ENCODE measurements around the gene TTLL11. TPM values are rescaled to one million over a fixed set of nuclear protein-coding genes. Genes with fewer than 3 reads are reported as not detected.

TTLL11 gene
- total and polyA plus RNA-seq, 8 donors: 3.4 to 7.5 (median 5.5) TPM

GRCh38 chr9:121876658-121877271 lies 216.3 kb downstream of the TTLL11 start:
- DNase-seq (no peak), FAIRE-seq (no peak), ATAC-seq (no peak)
- Histone ChIP-seq H3K9me3 (no peaks in the 10 kb centered on the region), H3K27me3 (no peaks in the 10 kb centered on the region), H3K36me3 (no peaks in the 10 kb centered on the region), H3K4me3 (no peak overlapping the region), H3K4me1 (no peaks in the 10 kb centered on the region), H3K27ac (no peak overlapping the region)
- intact Hi-C loops (cut with DNase I): no loop called here
- TF ChIP-seq CTCF (IDR thresholded peaks at IDR 0.05): no peak
- WGBS, 2 donors: 92 to 93% methylated on average over 13 of the region's 13 CpGs

- no peak for ATAC-seq
- no peak overlapping the region for H3K4me3 ChIP-seq
- no peak overlapping the region for H3K27ac ChIP-seq
- no peaks in the 10 kb centered on the region for H3K36me3 ChIP-seq
- 71 to 82% methylated on average over 2 of the region's 2 CpGs for WGBS, 2 donors
- no peak for FAIRE-seq
- no peaks in the 10 kb centered on the region for H3K9me3 ChIP-seq
- TF ChIP-seq CTCF (IDR thresholded peaks at IDR 0.05): no peak
- intact Hi-C loops (cut with DNase I): no loop called here
- H3K27me3 ChIP-seq: no peaks in the 10 kb centered on the region
- no peaks in the 10 kb centered on the region for H3K4me1 ChIP-seq
- no peak for DNase-seq
These were observed 216.9 kb downstream of the TTLL11 start for GRCh38 chr9:121876255-121876654.

DNA sequence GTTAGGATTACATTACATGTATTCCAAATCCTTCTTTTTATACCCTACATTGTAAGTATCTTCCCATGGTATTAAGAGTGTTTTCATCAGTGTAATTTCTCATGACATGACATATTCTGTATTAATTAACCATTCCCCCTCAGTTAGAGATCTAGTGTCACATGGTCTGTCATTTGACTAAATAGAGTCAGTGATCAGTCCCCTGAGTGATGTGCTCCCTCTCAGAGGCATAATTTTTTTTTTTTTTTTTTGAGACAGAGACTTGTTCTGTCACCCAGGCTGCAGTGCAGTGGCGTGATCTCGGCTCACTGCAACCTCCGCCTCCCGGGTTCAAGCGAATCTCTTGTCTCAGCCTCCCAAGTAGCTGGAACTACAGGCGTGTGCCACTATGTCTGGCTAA lies 218.6 kb downstream of the TTLL11 start:
- Histone ChIP-seq H3K9me3 (no peaks in the 10 kb centered on the region), H3K27ac (no peak overlapping the region), H3K4me1 (no peaks in the 10 kb centered on the region), H3K36me3 (peaks cover 0 to 7% (median 0%) of the 10 kb centered on the region in 3 donors), H3K4me3 (no peak overlapping the region), H3K27me3 (no peaks in the 10 kb centered on the region)
- DNase-seq (no peak), FAIRE-seq (no peak), ATAC-seq (no peak)
- TF ChIP-seq CTCF (IDR thresholded peaks at IDR 0.05): no peak
- 97% methylated on average over 6 of the region's 6 CpGs for WGBS, 2 donors
- intact Hi-C loops (cut with DNase I): no loop called here

DNA sequence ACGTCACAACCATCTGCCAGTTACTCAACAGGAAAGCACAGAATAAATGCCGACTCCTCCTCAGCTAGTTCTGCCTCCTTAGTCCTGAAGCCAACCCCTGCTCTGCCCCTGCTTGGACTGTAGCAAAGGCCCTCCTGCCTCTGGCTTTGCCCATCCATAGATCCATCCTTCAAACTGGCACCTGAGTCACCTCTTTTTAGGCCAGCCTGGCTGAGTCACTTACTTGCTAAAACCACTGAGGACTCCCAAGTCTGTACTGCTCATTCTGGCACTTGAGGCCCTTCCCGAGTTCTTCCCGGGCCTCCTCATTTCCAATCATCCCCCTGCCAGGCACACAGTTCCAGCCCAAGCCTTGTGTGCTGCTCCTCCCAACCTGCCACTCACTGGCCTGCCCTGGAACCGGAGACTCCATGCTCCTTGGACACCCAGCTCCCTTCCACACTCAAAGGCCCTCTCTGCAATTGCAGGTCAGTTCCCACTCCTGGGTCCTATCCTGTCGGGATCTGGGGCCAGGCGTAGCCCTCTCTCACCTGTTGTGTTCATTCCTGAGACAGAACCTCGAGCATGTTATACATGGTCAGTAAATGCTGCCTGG lies 221.6 kb downstream of the TTLL11 start:
- Histone ChIP-seq H3K36me3 (peaks cover 0 to 7% (median 0%) of the 10 kb centered on the region in 3 donors), H3K9me3 (no peaks in the 10 kb centered on the region), H3K27ac (no peak overlapping the region), H3K4me1 (no peaks in the 10 kb centered on the region), H3K4me3 (no peak overlapping the region), H3K27me3 (no peaks in the 10 kb centered on the region)
- TF ChIP-seq CTCF (IDR thresholded peaks at IDR 0.05): no peak
- intact Hi-C loops (cut with DNase I): no loop called here
- FAIRE-seq (no peak), ATAC-seq (no peak), DNase-seq (no peak)
- WGBS, 2 donors: 83 to 93% methylated on average over 8 of the region's 8 CpGs

DNA sequence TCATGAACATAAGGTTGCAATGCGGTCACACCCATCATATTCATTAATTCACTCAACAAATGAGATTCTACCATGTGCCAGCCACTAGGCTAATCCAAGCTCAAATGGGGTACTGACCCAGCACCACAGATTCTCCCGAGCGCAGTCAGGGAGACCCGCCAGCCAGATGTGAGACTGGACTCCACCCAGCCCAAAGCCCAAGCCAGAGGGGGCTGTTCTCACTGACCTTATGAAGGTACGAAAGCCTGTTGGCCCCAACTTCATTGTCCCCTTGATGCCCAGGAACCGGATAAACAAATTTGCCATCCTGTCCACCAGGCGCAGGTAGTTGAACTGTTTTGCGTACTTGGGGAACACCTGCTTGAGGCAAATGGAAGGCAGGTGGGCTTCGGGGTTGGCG lies 222.8 kb downstream of the TTLL11 start:
- Histone ChIP-seq H3K9me3 (no peaks in the 10 kb centered on the region), H3K27ac (no peak overlapping the region), H3K4me1 (no peaks in the 10 kb centered on the region), H3K36me3 (peaks cover 0 to 7% (median 0%) of the 10 kb centered on the region in 3 donors), H3K27me3 (no peaks in the 10 kb centered on the region), H3K4me3 (no peak overlapping the region)
- TF ChIP-seq CTCF (IDR thresholded peaks at IDR 0.05): no peak
- no peak for DNase-seq
- no peak for ATAC-seq
- no peak for FAIRE-seq
- WGBS, 2 donors: 97 to 98% methylated on average over 10 of the region's 10 CpGs
- intact Hi-C loops (cut with DNase I): no loop called here

Measured in pancreas (tissue), 10 donors.